Neural crest cell (in vitro differentiated cells): ENCODE data around the gene PROM2. TPM values are rescaled to one million over a fixed set of nuclear protein-coding genes. Genes with fewer than 3 reads are reported as not detected.

Experiments
- DNase-seq: peaks from one replicate; pipeline ENCODE4 v3.0.0; 2021; ENCODE audit warnings: low read depth, mixed read lengths, low spot score
- H3K27ac Mint-ChIP-seq: one replicate; pipeline ENCODE4 v1.8.0; 2021; ENCODE audit warnings: mild to moderate bottlenecking, mixed read lengths; ENCODE audit not compliant: unreplicated experiment
- H3K27me3 Mint-ChIP-seq: 2 replicates; pipeline ENCODE4 v1.8.0; 2021; ENCODE audit warnings: low read depth, mild to moderate bottlenecking, mixed read lengths
- H3K36me3 Mint-ChIP-seq: 2 replicates; pipeline ENCODE4 v1.8.0; 2021; ENCODE audit warnings: low read depth, mild to moderate bottlenecking, mixed read lengths
- H3K4me1 Mint-ChIP-seq: 2 replicates; pipeline ENCODE4 v1.8.0; 2021; ENCODE audit warnings: mixed read lengths
- H3K4me3 Mint-ChIP-seq: one replicate; pipeline ENCODE4 v1.8.0; 2021; ENCODE audit warnings: mild to moderate bottlenecking, mixed read lengths
- H3K9me3 Mint-ChIP-seq: 2 replicates; pipeline ENCODE4 v1.8.0; 2021; ENCODE audit warnings: mixed read lengths
- CTCF ChIP-seq: fragments of 200-600 bp; sonication (generic); conservative IDR thresholded peaks from 2 replicates; pipeline ENCODE4 v1.5.0; 2021; ENCODE audit warnings: antibody characterized with exemption, mild to moderate bottlenecking
- total RNA-seq: library from RNA; stranded (reverse); gene quantifications from 2 replicates; pipeline ENCODE4 v1.2.1, GENCODE V29; 2021

The PROM2 gene
- total RNA-seq, 1 donor from 2014 or later = 1.8 TPM

GRCh38 chr2:95275151-95275515 is 884 bp downstream of the PROM2 start:
- DNase-seq = no peak
- H3K27ac Mint-ChIP-seq = no peak overlapping the region
- no peaks in the 10 kb centered on the region for H3K36me3 Mint-ChIP-seq
- H3K9me3 Mint-ChIP-seq = no peaks in the 10 kb centered on the region
- TF ChIP-seq CTCF = no peak
- H3K4me1 Mint-ChIP-seq = no peaks in the 10 kb centered on the region
- H3K27me3 Mint-ChIP-seq = no peaks in the 10 kb centered on the region
- no peak overlapping the region for H3K4me3 Mint-ChIP-seq

- H3K27me3 Mint-ChIP-seq = no peaks in the 10 kb centered on the region
- no peaks in the 10 kb centered on the region for H3K9me3 Mint-ChIP-seq
- no peaks in the 10 kb centered on the region for H3K4me1 Mint-ChIP-seq
- TF ChIP-seq CTCF = no peak
- H3K36me3 Mint-ChIP-seq = no peaks in the 10 kb centered on the region
- no peak overlapping the region for H3K4me3 Mint-ChIP-seq
- H3K27ac Mint-ChIP-seq = no peak overlapping the region
- no peak for DNase-seq
Measured at GRCh38 chr2:95275601-95276243, 1.5 kb downstream of the PROM2 start.

- no peaks in the 10 kb centered on the region for H3K4me1 Mint-ChIP-seq
Measured at GRCh38 chr2:95276244-95276887, 2.1 kb downstream of the PROM2 start.

GRCh38 chr2:95276888-95277245 is 2.6 kb downstream of the PROM2 start:
- H3K36me3 Mint-ChIP-seq = no peaks in the 10 kb centered on the region
- H3K9me3 Mint-ChIP-seq = no peaks in the 10 kb centered on the region
- no peak for DNase-seq
- H3K27me3 Mint-ChIP-seq = no peaks in the 10 kb centered on the region
- no peak overlapping the region for H3K4me3 Mint-ChIP-seq
- H3K27ac Mint-ChIP-seq = no peak overlapping the region
- TF ChIP-seq CTCF = no peak
- H3K4me1 Mint-ChIP-seq = no peaks in the 10 kb centered on the region

More at GRCh38 chr2:95276244-95276887, 2.1 kb downstream of the PROM2 start:
- no peak for TF ChIP-seq CTCF
- no peak for DNase-seq
- Mint-ChIP-seq H3K4me3 (no peak overlapping the region), H3K27me3 (no peaks in the 10 kb centered on the region), H3K9me3 (no peaks in the 10 kb centered on the region), H3K36me3 (no peaks in the 10 kb centered on the region), H3K27ac (no peak overlapping the region)

- Mint-ChIP-seq H3K9me3 (no peaks in the 10 kb centered on the region), H3K4me3 (no peak overlapping the region), H3K27me3 (no peaks in the 10 kb centered on the region), H3K4me1 (no peaks in the 10 kb centered on the region), H3K36me3 (no peaks in the 10 kb centered on the region), H3K27ac (no peak overlapping the region)
- no peak for DNase-seq
- TF ChIP-seq CTCF = no peak
Measured at GRCh38 chr2:95277246-95277906, 3.1 kb downstream of the PROM2 start.
